HepG2 (cell line): ENCODE results near the gene NCOA5. TPM values are rescaled to one million over a fixed set of nuclear protein-coding genes. Genes with fewer than 3 reads are reported as not detected.

Source experiments
- ADNP ChIP-seq: sonication (generic); formaldehyde crosslinking; IDR thresholded peaks from 2 replicates; pipeline ENCODE4 v1.4.0; 2020; ENCODE audit warnings: missing genetic modification reagents
- ASH2L ChIP-seq: fragments of 300-600, 200-600 bp; sonication (generic); IDR thresholded peaks from 2 replicates; pipeline ENCODE4 v1.7.0; 2017; ENCODE audit warnings: low read depth, mild to moderate bottlenecking, moderate library complexity, mixed read lengths, low read length; ENCODE audit not compliant: insufficient read length
- ATF7 ChIP-seq, 2 experiments: fragments of 450-650 bp in 1 of 2; sonication (generic) in 1 of 2; formaldehyde crosslinking in 1 of 2; IDR thresholded peaks; 2 replicates each; pipeline versions ENCODE4 v1.4.0 to v1.6.1; 2016 to 2020; ENCODE audit warnings: antibody characterized with exemption in 1 of 2, mild to moderate bottlenecking in 1 of 2, missing genetic modification reagents in 1 of 2
- CSRNP2 ChIP-seq: sonication (generic); formaldehyde crosslinking; conservative IDR thresholded peaks from 2 replicates; pipeline ENCODE4 v1.8.0; 2022; ENCODE audit warnings: low read depth, missing genetic modification reagents
- HIVEP1 ChIP-seq: sonication (generic); formaldehyde crosslinking; IDR thresholded peaks from 2 replicates; pipeline ENCODE4 v1.4.0; 2020; ENCODE audit warnings: mild to moderate bottlenecking, missing genetic modification reagents
- HOXA5 ChIP-seq: sonication (generic); formaldehyde crosslinking; IDR thresholded peaks from 2 replicates; pipeline ENCODE4 v1.4.0; 2020; ENCODE audit warnings: missing genetic modification reagents
- KLF11 ChIP-seq: IDR thresholded peaks from 2 replicates; pipeline ENCODE4 v1.6.1; 2016; ENCODE audit warnings: missing compliant biosample characterization
- KLF16 ChIP-seq, 2 experiments: sonication (generic) in 1 of 2; formaldehyde crosslinking in 1 of 2; IDR thresholded peaks; 2 replicates each; pipeline versions ENCODE4 v1.6.1 to v1.8.0; 2016 to 2023; ENCODE audit warnings: missing genetic modification reagents in 2 of 2, missing compliant biosample characterization in 1 of 2
- MED13 ChIP-seq: sonication (generic); formaldehyde crosslinking; IDR thresholded peaks from 2 replicates; pipeline ENCODE4 v1.5.0; 2020; ENCODE audit warnings: missing genetic modification reagents
- NFATC3 ChIP-seq: sonication (generic); formaldehyde crosslinking; IDR thresholded peaks from 2 replicates; pipeline ENCODE4 v1.5.1; 2020; ENCODE audit warnings: mild to moderate bottlenecking, missing genetic modification reagents
- NR2F2 ChIP-seq: IDR thresholded peaks from 2 replicates; pipeline ENCODE4 v1.6.1; 2012; ENCODE audit warnings: low read depth, inconsistent platforms, borderline replicate concordance
- SIX4 ChIP-seq: sonication (generic); formaldehyde crosslinking; IDR thresholded peaks from 2 replicates; pipeline ENCODE4 v1.4.0; 2020; ENCODE audit warnings: missing genetic modification reagents
- SMAD1 ChIP-seq: sonication (generic); formaldehyde crosslinking; IDR thresholded peaks from 2 replicates; pipeline ENCODE4 v1.4.0; 2020; ENCODE audit warnings: missing genetic modification reagents, low read depth, mild to moderate bottlenecking, borderline replicate concordance
- SOX6 ChIP-seq, 2 experiments: fragments of 450-650 bp in 1 of 2; sonication (generic) in 1 of 2; formaldehyde crosslinking in 1 of 2; IDR thresholded peaks; 2 replicates each; pipeline versions ENCODE4 v1.4.0 to v1.6.1; 2017 to 2020; ENCODE audit warnings: antibody characterized with exemption in 1 of 2, mild to moderate bottlenecking in 1 of 2, missing genetic modification reagents in 1 of 2
- SP5 ChIP-seq: IDR thresholded peaks from 2 replicates; pipeline ENCODE4 v1.6.1; 2016; ENCODE audit warnings: low read depth, borderline replicate concordance
- ZBTB25 ChIP-seq: IDR thresholded peaks from 2 replicates; pipeline ENCODE4 v1.6.1; 2018; ENCODE audit warnings: missing genetic modification reagents
- ZNF331 ChIP-seq: sonication (generic); formaldehyde crosslinking; IDR thresholded peaks from 2 replicates; pipeline ENCODE4 v1.4.0; 2020; ENCODE audit warnings: missing genetic modification reagents
- ZNF605 ChIP-seq: sonication (generic); formaldehyde crosslinking; IDR thresholded peaks from 2 replicates; pipeline ENCODE4 v1.8.0; 2022; ENCODE audit warnings: mild to moderate bottlenecking, missing genetic modification reagents
- ZNF672 ChIP-seq: sonication (generic); formaldehyde crosslinking; IDR thresholded peaks from 2 replicates; pipeline ENCODE4 v1.8.1; 2022; ENCODE audit warnings: missing genetic modification reagents
- ZNF674 ChIP-seq: sonication (generic); formaldehyde crosslinking; IDR thresholded peaks from 2 replicates; pipeline ENCODE4 v1.5.0; 2020; ENCODE audit warnings: low read depth, mild to moderate bottlenecking, missing genetic modification reagents
- ZNF749 ChIP-seq: sonication (generic); formaldehyde crosslinking; IDR thresholded peaks from 2 replicates; pipeline ENCODE4 v1.8.0; 2022; ENCODE audit warnings: mild to moderate bottlenecking, missing genetic modification reagents, moderate library complexity, borderline replicate concordance
- ZNF891 ChIP-seq: sonication (generic); formaldehyde crosslinking; IDR thresholded peaks from 2 replicates; pipeline ENCODE4 v1.5.0; 2020; ENCODE audit warnings: mild to moderate bottlenecking, missing genetic modification reagents
- ZSCAN5A ChIP-seq: sonication (generic); formaldehyde crosslinking; IDR thresholded peaks from 2 replicates; pipeline ENCODE4 v1.8.0; 2022; ENCODE audit warnings: mild to moderate bottlenecking, missing genetic modification reagents, borderline replicate concordance
- polyA plus RNA-seq, 8 experiments: library from polyadenylated mRNA; depleted of rRNA in 3 of 8; stranded (reverse) in 7 of 8; unstranded in 1 of 8; fragments of >200 nt; fragmentation: Illumina TruSeq in 4 of 8; extraction: Trizol in 4 of 8; gene quantifications; 2 replicates each; pipeline versions ENCODE4 v1.2.1 to v1.2.3, GENCODE V29; 2011 to 2016; ENCODE audit warnings: low read depth in 4 of 8, missing spikeins in 1 of 8, mixed read lengths in 1 of 8; ENCODE audit not compliant: insufficient read depth in 1 of 8
- total RNA-seq, 5 experiments: library from RNA; depleted of rRNA; stranded (reverse); fragments of >200 nt; fragmentation: Illumina TruSeq; extraction: Trizol; gene quantifications; 2 replicates each; pipeline ENCODE4 v1.2.3, GENCODE V29; 2016; ENCODE audit warnings: low read depth in 1 of 5
- TF ChIP-seq, protein P1 (sequence below): sonication (generic); formaldehyde crosslinking; IDR thresholded peaks from 2 replicates; pipeline ENCODE4 v1.5.0; 2020; ENCODE audit warnings: missing genetic modification reagents

The NCOA5 gene
- total and polyA plus RNA-seq, 2 of the 13 experiments (the other 11 are each of a cell fraction or from before 2014, with no cell fraction given): 16.5 to 28.4 TPM

DNA sequence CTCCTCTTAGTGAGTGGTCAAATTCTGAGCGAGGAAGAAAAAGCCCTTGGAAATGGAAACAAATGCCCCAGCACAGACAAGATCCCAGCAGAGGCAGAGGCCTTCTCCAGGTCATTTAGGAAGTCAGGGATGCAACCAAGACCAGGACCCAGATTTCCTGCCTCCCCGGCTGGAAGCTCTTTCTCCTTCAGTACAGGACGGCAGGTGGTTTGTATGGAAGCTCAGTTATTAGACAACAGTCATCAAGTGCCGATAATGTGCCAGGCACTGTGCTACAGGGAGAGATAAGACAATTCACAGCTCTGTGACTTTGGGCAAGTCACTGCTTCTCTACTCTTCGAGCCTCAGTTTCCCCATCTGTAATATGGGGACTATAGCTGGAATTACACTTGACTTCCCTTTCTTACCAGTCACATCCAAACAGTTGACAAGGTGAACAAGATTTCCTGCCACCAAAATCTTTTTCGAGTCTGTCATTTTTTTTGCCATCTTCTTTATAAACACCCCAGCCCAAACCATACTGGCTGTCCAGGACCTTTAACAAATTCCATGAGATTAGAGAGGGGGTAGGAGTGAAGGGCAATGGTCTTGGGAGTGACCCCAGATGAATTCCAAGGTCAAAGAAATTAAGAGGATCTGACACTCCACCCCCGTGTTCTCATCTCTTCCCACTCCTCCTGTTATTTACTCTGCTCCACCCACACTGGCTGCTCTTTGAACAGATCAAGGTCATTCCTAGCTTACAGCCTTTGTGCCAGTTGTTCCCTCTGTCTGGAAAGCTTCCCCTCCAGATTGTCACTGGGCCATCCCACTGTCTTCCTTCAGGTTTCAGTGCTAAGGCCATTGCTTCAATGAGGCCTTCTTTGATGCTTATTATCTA is 75.0 kb downstream of the NCOA5 start (continued):
- no peak for TF ChIP-seq CSRNP2
- no peak for TF ChIP-seq MED13 (CRISPR knock-in tag)
- TF ChIP-seq ZNF891 (CRISPR knock-in tag): no peak
- no peak for TF ChIP-seq SMAD1 (CRISPR knock-in tag)
- TF ChIP-seq ZBTB25: peak; percentile 32; the same call in 1 of the 2 replicates
- no peak for TF ChIP-seq ZSCAN5A (CRISPR knock-in tag)
- TF ChIP-seq ADNP (CRISPR knock-in tag): no peak
- TF ChIP-seq ASH2L: peak; percentile 50
- no peak for TF ChIP-seq ZNF674
- no peak for TF ChIP-seq HOXA5 (CRISPR knock-in tag)
- TF ChIP-seq NR2F2: peak; percentile 88
- no peak for TF ChIP-seq ATF7 (IDR thresholded peaks at IDR 0.05)
- TF ChIP-seq ATF7 (CRISPR knock-in tag; IDR thresholded peaks at IDR 0.05): no peak
- no peak for TF ChIP-seq HIVEP1 (CRISPR knock-in tag)
- TF ChIP-seq KLF16 (CRISPR knock-in tag; IDR thresholded peaks at IDR 0.05): peak in 1 of 2 experiments; percentile 35; a peak in 1 of 4 replicates
- no peak for TF ChIP-seq SIX4
- TF ChIP-seq ZNF749: no peak
- TF ChIP-seq, protein P1, sequence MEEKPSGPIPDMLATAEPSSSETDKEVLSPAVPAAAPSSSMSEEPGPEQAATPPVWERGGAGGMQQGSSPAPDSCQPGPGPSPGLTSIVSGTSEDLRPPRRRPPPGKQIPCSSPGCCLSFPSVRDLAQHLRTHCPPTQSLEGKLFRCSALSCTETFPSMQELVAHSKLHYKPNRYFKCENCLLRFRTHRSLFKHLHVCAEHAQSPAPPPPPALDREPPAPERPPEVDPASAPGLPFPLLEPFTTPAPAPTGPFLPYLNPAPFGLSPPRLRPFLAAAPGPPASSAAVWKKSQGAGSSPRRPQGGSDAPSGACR (CRISPR knock-in tag): no peak
- peak; percentile 100 for TF ChIP-seq SP5
- no peak for TF ChIP-seq NFATC3 (CRISPR knock-in tag)
- TF ChIP-seq ZNF331: peak; percentile 38; the same call in 1 of the 2 replicates
- no peak for TF ChIP-seq SOX6 (IDR thresholded peaks at IDR 0.05)
- TF ChIP-seq SOX6 (CRISPR knock-in tag; IDR thresholded peaks at IDR 0.05): peak; percentile 96
- peak; percentile 47; the same call in 1 of the 2 replicates for TF ChIP-seq ZNF605 (CRISPR knock-in tag)
- TF ChIP-seq KLF11 (CRISPR knock-in tag): no peak
- TF ChIP-seq ZNF672: no peak
